OCI-LY7 (cell line): Measurements from ENCODE around the gene PLXDC2. TPM values are rescaled to one million over a fixed set of nuclear protein-coding genes. Genes with fewer than 3 reads are reported as not detected.

Source experiments
- BruUV-seq: library from RNA; stranded (reverse); fragments of 400-500 nt; replicated peaks from 2 replicates; lab custom pipeline; 2021; lab: Mats Ljungman, UMichigan
- CTCF ChIA-PET: fragments of 300-600 bp; sonication (Branson Sonifier 250); formaldehyde crosslinking; loops from one replicate; lab custom pipeline; 2022; ENCODE audit warnings: antibody characterized with exemption; ENCODE audit not compliant: unreplicated experiment; lab: Charles Lee
- POLR2A ChIA-PET: fragments of 300-600 bp; sonication (Branson Sonifier 250); formaldehyde crosslinking; loops from one replicate; lab custom pipeline; 2022; ENCODE audit warnings: antibody characterized with exemption; lab: Charles Lee
- DNase-seq: peaks from one replicate; pipeline ENCODE4 v3.0.0-alpha.2; 2015; ENCODE audit warnings: low spot score
- H2AFZ ChIP-seq: fragments of 200-600 bp; sonication (generic), shearing (Covaris generic); 2 replicates; pipeline ENCODE4 v1.6.1; 2014; ENCODE audit warnings: mild to moderate bottlenecking, antibody characterized with exemption, low read length, moderate library complexity
- H3K27ac ChIP-seq: fragments of 200-600 bp; sonication (generic); 2 replicates; pipeline ENCODE4 v1.5.1; 2014; ENCODE audit warnings: mixed run types, low read depth, mild to moderate bottlenecking, moderate library complexity, low read length, inconsistent platforms; ENCODE audit not compliant: poor library complexity, severe bottlenecking
- H3K36me3 ChIP-seq: fragments of 200-600 bp; sonication (generic); 2 replicates; pipeline ENCODE4 v1.6.1; 2014; ENCODE audit warnings: mild to moderate bottlenecking, antibody characterized with exemption, low read length, moderate library complexity, mixed read lengths; ENCODE audit not compliant: insufficient read depth
- H3K4me1 ChIP-seq: fragments of 200-600 bp; sonication (generic); 2 replicates; pipeline ENCODE4 v1.5.1; 2014; ENCODE audit warnings: mild to moderate bottlenecking, low read length; ENCODE audit not compliant: insufficient read depth, poor library complexity, severe bottlenecking
- H3K4me2 ChIP-seq: fragments of 200-600 bp; sonication (generic); 2 replicates; pipeline ENCODE4 v1.6.1; 2014; ENCODE audit warnings: mild to moderate bottlenecking, low read length
- H3K4me3 ChIP-seq: fragments of 200-600 bp; sonication (generic); 2 replicates; pipeline ENCODE4 v1.5.1; 2014; ENCODE audit warnings: mild to moderate bottlenecking, low read depth, low read length; ENCODE audit not compliant: poor library complexity, severe bottlenecking
- H3K79me2 ChIP-seq: fragments of 200-600 bp; sonication (generic); 2 replicates; pipeline ENCODE4 v1.6.1; 2016; ENCODE audit warnings: low read depth, mild to moderate bottlenecking, low read length, moderate library complexity, mixed read lengths; ENCODE audit not compliant: insufficient read depth
- H3K9me2 ChIP-seq: fragments of 200-600 bp; sonication (generic); 2 replicates; pipeline ENCODE4 v1.6.1; 2016; ENCODE audit warnings: mild to moderate bottlenecking, low read length, mixed read lengths; ENCODE audit not compliant: insufficient read depth
- H3K9me3 ChIP-seq: fragments of 200-600 bp; sonication (generic); 2 replicates; pipeline ENCODE4 v1.6.1; 2014; ENCODE audit warnings: mild to moderate bottlenecking, mixed run types, low read length, mixed read lengths
- H4K20me1 ChIP-seq: fragments of 200-600 bp; sonication (generic); 2 replicates; pipeline ENCODE4 v1.6.1; 2014; ENCODE audit warnings: mild to moderate bottlenecking, antibody characterized with exemption, low read length, moderate library complexity, mixed read lengths; ENCODE audit not compliant: insufficient read depth
- EZH2phosphoT487 ChIP-seq: fragments of 200-600 bp; sonication (generic); IDR thresholded peaks from 2 replicates; pipeline ENCODE4 v1.6.1; 2018; ENCODE audit warnings: low read depth, borderline replicate concordance, mild to moderate bottlenecking, mixed run types, antibody characterized with exemption, low read length, moderate library complexity, mixed read lengths
- intact Hi-C: fragments of 100-400 bp; cut with micrococcal nuclease; formaldehyde crosslinking; loops from one replicate; pipeline ENCODE4 v1.10.0; 2022; ENCODE audit not compliant: unreplicated experiment
- total RNA-seq, 2 experiments: library from RNA; depleted of rRNA in 1 of 2; stranded (reverse); fragments of >200 nt in 1 of 2; shearing (Covaris generic) in 1 of 2; gene quantifications; 2 replicates each; pipeline ENCODE4 v1.2.3, GENCODE V29; 2014 to 2022
- TF ChIP-seq, protein P1 (sequence below): fragments of 200-600 bp; sonication (generic); conservative IDR thresholded peaks from 2 replicates; pipeline ENCODE4 v1.5.1; 2014; ENCODE audit warnings: mild to moderate bottlenecking, antibody characterized with exemption, low read length, moderate library complexity, mixed read lengths

PLXDC2 gene
- total RNA-seq, 2 experiments from 2014 or later = not detected

DNA sequence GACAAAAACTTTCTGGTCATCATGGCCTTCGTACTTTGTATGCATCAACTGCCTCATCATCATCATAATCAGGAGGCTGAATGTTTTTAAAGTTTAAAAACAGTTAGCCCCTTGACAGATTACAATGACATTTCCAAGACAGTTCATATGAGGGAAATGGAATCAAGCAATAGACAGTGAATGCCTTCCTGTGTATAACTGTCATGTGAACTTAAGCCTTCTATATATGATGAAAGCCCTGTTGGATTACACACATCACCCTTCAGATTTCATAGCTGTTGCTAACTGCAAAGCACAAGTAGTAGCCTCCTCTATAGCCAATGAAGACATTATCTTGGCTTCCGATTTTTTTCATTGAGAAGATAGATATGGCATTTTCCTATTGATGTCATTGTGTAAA lies 154.0 kb downstream of the PLXDC2 start:
- Histone ChIP-seq H3K79me2 (no peaks in the 10 kb centered on the region), H3K9me3 (no peaks in the 10 kb centered on the region), H3K36me3 (no peaks in the 10 kb centered on the region), H3K4me2 (no peak overlapping the region), H3K4me1 (no peaks in the 10 kb centered on the region), H3K27ac (no peak overlapping the region), H2AFZ (no peak overlapping the region), H3K4me3 (no peak overlapping the region), H3K9me2 (no peaks in the 10 kb centered on the region), H4K20me1 (no peaks in the 10 kb centered on the region)
- BruUV-seq = no TSS peak
- intact Hi-C loops = no loop called here
- ChIA-PET POLR2A (no interaction called here), CTCF (no interaction called here)
- TF ChIP-seq, protein P1, sequence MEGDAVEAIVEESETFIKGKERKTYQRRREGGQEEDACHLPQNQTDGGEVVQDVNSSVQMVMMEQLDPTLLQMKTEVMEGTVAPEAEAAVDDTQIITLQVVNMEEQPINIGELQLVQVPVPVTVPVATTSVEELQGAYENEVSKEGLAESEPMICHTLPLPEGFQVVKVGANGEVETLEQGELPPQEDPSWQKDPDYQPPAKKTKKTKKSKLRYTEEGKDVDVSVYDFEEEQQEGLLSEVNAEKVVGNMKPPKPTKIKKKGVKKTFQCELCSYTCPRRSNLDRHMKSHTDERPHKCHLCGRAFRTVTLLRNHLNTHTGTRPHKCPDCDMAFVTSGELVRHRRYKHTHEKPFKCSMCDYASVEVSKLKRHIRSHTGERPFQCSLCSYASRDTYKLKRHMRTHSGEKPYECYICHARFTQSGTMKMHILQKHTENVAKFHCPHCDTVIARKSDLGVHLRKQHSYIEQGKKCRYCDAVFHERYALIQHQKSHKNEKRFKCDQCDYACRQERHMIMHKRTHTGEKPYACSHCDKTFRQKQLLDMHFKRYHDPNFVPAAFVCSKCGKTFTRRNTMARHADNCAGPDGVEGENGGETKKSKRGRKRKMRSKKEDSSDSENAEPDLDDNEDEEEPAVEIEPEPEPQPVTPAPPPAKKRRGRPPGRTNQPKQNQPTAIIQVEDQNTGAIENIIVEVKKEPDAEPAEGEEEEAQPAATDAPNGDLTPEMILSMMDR = no peak
- no peak for TF ChIP-seq EZH2phosphoT487
- DNase-seq = no peak

DNA sequence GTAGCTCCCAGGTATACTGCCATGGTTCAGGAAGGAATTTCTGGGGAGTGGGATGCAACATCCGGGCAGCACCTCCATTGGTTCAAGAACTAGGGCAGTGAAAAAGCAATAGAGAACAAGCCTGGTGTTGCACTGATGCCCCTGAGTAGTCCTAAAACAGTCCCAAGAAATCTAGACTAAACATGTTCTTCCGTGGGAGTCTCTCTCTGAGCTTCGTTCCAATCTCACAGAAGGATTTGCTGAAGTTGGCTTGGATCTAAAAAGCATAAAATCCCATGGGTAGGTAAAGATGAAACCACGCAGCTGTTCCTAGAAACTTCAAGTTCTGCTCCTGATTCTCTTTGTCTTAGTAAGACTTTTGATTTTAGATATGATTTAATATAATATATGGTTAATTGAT lies 154.5 kb downstream of the PLXDC2 start:
- no peaks in the 10 kb centered on the region for H3K36me3 ChIP-seq
- H3K9me3 ChIP-seq = no peaks in the 10 kb centered on the region
- ChIA-PET POLR2A (interaction anchor here (0.7 to 1.1 kb wide), 3 partner anchors 12 to 38 kb away, joined by 3 to 4 read pairs (median 3); no protein-coding TSS in a partner anchor), CTCF (no interaction called here)
- no peaks in the 10 kb centered on the region for H3K4me1 ChIP-seq
- H4K20me1 ChIP-seq = no peaks in the 10 kb centered on the region
- TF ChIP-seq, protein P1 = no peak
- TF ChIP-seq EZH2phosphoT487 = no peak
- intact Hi-C loops = no loop called here
- H3K4me2 ChIP-seq = no peak overlapping the region
- H3K27ac ChIP-seq = no peak overlapping the region
- no peaks in the 10 kb centered on the region for H3K79me2 ChIP-seq
- DNase-seq = no peak
- no TSS peak for BruUV-seq
- H3K4me3 ChIP-seq = no peak overlapping the region
- no peak overlapping the region for H2AFZ ChIP-seq
- H3K9me2 ChIP-seq = no peaks in the 10 kb centered on the region

DNA sequence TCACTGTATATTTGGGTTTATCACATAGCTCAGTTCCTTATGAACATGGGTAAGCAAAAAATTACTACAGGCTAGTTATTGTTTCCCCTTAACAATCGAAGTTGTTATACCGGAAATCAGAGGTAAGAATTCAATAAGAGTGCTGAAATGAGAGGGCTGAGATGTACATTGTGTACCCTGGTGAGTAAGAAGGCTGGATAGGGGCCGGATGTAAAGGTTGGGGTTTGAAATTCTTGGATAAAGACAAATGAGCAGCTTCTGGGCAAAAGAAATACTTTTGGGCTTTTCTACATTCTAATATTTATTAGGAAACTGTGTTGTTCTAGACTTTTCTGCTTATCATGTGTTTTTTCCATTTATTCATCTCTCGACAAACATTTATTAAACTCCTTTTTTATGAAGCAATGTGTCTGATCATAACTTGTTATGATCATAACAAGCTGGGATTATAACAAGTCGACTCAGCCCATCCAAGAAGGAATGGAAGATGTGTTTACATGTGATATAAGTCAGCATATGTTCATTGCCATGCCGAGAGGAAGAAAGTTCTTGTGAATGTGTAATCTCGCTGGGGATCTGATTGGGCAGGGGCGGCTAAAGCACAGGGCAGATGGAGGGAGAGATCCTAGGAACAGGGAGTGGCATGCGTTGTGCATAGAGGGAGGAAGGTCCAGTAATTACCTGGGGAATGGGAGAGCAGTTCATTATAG lies 155.3 kb downstream of the PLXDC2 start:
- no peak overlapping the region for H2AFZ ChIP-seq
- ChIA-PET POLR2A (interaction anchor here (0.7 to 1.1 kb wide), 3 partner anchors 13 to 39 kb away, joined by 3 to 4 read pairs (median 3); no protein-coding TSS in a partner anchor), CTCF (no interaction called here)
- H3K9me3 ChIP-seq = no peaks in the 10 kb centered on the region
- BruUV-seq = no TSS peak
- H3K9me2 ChIP-seq = no peaks in the 10 kb centered on the region
- no peaks in the 10 kb centered on the region for H3K79me2 ChIP-seq
- no peak overlapping the region for H3K4me2 ChIP-seq
- no peak for TF ChIP-seq EZH2phosphoT487
- TF ChIP-seq, protein P1 = no peak
- H4K20me1 ChIP-seq = no peaks in the 10 kb centered on the region
- no peaks in the 10 kb centered on the region for H3K4me1 ChIP-seq
- intact Hi-C loops = no loop called here
- H3K27ac ChIP-seq = no peak overlapping the region
- H3K36me3 ChIP-seq = no peaks in the 10 kb centered on the region
- no peak for DNase-seq
- H3K4me3 ChIP-seq = no peak overlapping the region
